Measurements from ENCODE around the gene RNF13.

DNA sequence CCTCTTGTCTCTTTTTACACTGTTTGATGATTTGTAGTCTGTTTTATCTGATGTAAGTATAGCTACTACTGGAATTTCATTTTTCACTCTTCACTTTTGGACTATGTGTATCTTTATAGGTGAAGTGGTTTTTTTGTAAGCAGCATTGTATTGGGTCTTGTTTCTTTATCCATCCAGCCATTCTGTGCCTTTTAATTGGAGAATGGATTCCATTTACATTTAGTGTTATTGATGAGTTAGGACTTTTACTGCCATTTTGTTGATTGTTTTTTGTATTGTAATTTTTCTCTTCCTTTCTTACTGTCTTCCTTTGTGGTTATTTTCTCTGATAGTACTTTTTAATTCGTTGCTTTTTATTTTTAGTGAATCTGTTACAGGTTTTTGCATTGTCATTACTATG lies 54.5 kb downstream of the RNF13 start:
- TF ChIP-seq, protein P1, sequence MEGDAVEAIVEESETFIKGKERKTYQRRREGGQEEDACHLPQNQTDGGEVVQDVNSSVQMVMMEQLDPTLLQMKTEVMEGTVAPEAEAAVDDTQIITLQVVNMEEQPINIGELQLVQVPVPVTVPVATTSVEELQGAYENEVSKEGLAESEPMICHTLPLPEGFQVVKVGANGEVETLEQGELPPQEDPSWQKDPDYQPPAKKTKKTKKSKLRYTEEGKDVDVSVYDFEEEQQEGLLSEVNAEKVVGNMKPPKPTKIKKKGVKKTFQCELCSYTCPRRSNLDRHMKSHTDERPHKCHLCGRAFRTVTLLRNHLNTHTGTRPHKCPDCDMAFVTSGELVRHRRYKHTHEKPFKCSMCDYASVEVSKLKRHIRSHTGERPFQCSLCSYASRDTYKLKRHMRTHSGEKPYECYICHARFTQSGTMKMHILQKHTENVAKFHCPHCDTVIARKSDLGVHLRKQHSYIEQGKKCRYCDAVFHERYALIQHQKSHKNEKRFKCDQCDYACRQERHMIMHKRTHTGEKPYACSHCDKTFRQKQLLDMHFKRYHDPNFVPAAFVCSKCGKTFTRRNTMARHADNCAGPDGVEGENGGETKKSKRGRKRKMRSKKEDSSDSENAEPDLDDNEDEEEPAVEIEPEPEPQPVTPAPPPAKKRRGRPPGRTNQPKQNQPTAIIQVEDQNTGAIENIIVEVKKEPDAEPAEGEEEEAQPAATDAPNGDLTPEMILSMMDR (IDR thresholded peaks at IDR 0.05): no peak
- no peak for TF ChIP-seq POLR2AphosphoS5 (IDR thresholded peaks at IDR 0.05)
- no peak for TF ChIP-seq POLR2A (IDR thresholded peaks at IDR 0.05)

Measured in breast epithelium (tissue), 3 donors.